ENCODE measurements around the gene KRT8.
A peak's percentile ranks its signal among the peaks of the same experiment; 100 is the strongest.

DNA sequence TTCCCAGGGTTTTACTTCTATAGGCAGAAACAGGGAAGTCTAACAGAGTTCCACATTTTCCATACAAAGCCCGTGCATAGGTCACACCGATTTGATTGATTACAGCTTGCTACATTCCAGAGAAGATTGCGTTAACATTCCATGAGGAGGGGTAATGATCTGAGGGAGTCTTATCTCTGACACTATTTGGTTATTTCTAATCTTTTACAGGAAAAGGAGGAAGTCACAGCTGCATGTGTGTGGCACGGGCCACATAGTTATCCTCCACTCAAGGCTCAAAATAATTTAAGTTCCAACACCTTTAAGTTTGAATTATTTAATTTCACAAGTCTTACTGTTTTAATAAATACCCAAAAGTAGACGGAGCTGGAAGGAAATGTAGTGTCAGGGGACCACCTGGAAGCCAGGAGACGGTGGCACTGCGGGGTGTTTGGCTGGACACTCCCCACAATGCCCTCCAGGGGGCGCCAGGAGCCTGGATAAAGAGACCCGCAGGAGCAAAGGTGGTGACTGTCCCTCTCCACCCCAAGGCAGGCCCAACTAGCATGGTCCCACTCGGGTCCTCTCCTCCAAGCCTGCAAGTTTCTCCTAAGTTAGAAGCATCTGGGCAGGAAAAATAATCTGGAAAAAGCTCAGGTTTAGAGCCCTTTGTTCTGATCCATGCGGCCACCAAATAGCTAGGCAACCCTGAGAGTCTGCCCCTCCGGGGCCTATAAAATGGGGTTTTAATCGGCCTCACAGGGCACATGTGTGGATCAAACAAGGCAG is 20.2 kb downstream of the KRT8 start:
- TF ChIP-seq NFATC3 (CRISPR knock-in tag; IDR thresholded peaks at IDR 0.05), result no peak
- no peak for TF ChIP-seq POLR2AphosphoS5 (IDR thresholded peaks at IDR 0.05; ENCODE audit: low read depth, low read length)
- no peak for TF ChIP-seq HDAC6 (IDR thresholded peaks at IDR 0.05; ENCODE audit: low read depth, low read length)
- TF ChIP-seq, protein P1, sequence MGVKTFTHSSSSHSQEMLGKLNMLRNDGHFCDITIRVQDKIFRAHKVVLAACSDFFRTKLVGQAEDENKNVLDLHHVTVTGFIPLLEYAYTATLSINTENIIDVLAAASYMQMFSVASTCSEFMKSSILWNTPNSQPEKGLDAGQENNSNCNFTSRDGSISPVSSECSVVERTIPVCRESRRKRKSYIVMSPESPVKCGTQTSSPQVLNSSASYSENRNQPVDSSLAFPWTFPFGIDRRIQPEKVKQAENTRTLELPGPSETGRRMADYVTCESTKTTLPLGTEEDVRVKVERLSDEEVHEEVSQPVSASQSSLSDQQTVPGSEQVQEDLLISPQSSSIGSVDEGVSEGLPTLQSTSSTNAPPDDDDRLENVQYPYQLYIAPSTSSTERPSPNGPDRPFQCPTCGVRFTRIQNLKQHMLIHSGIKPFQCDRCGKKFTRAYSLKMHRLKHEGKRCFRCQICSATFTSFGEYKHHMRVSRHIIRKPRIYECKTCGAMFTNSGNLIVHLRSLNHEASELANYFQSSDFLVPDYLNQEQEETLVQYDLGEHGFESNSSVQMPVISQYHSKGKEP (CRISPR knock-in tag; IDR thresholded peaks at IDR 0.05), result no peak
- TF ChIP-seq RELA (CRISPR knock-in tag; IDR thresholded peaks at IDR 0.05), result no peak
- TF ChIP-seq EED (CRISPR knock-in tag; IDR thresholded peaks at IDR 0.05), result no peak
- TF ChIP-seq, protein P2, sequence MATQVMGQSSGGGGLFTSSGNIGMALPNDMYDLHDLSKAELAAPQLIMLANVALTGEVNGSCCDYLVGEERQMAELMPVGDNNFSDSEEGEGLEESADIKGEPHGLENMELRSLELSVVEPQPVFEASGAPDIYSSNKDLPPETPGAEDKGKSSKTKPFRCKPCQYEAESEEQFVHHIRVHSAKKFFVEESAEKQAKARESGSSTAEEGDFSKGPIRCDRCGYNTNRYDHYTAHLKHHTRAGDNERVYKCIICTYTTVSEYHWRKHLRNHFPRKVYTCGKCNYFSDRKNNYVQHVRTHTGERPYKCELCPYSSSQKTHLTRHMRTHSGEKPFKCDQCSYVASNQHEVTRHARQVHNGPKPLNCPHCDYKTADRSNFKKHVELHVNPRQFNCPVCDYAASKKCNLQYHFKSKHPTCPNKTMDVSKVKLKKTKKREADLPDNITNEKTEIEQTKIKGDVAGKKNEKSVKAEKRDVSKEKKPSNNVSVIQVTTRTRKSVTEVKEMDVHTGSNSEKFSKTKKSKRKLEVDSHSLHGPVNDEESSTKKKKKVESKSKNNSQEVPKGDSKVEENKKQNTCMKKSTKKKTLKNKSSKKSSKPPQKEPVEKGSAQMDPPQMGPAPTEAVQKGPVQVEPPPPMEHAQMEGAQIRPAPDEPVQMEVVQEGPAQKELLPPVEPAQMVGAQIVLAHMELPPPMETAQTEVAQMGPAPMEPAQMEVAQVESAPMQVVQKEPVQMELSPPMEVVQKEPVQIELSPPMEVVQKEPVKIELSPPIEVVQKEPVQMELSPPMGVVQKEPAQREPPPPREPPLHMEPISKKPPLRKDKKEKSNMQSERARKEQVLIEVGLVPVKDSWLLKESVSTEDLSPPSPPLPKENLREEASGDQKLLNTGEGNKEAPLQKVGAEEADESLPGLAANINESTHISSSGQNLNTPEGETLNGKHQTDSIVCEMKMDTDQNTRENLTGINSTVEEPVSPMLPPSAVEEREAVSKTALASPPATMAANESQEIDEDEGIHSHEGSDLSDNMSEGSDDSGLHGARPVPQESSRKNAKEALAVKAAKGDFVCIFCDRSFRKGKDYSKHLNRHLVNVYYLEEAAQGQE (IDR thresholded peaks at IDR 0.05; ENCODE audit: borderline replicate concordance in 1 of 2, low read depth in 1 of 2, low read length in 2 of 2), result no peak
- TF ChIP-seq, protein P3, sequence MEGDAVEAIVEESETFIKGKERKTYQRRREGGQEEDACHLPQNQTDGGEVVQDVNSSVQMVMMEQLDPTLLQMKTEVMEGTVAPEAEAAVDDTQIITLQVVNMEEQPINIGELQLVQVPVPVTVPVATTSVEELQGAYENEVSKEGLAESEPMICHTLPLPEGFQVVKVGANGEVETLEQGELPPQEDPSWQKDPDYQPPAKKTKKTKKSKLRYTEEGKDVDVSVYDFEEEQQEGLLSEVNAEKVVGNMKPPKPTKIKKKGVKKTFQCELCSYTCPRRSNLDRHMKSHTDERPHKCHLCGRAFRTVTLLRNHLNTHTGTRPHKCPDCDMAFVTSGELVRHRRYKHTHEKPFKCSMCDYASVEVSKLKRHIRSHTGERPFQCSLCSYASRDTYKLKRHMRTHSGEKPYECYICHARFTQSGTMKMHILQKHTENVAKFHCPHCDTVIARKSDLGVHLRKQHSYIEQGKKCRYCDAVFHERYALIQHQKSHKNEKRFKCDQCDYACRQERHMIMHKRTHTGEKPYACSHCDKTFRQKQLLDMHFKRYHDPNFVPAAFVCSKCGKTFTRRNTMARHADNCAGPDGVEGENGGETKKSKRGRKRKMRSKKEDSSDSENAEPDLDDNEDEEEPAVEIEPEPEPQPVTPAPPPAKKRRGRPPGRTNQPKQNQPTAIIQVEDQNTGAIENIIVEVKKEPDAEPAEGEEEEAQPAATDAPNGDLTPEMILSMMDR (CRISPR knock-in tag; IDR thresholded peaks at IDR 0.05), result peak; percentile 96
- TF ChIP-seq, protein P4, sequence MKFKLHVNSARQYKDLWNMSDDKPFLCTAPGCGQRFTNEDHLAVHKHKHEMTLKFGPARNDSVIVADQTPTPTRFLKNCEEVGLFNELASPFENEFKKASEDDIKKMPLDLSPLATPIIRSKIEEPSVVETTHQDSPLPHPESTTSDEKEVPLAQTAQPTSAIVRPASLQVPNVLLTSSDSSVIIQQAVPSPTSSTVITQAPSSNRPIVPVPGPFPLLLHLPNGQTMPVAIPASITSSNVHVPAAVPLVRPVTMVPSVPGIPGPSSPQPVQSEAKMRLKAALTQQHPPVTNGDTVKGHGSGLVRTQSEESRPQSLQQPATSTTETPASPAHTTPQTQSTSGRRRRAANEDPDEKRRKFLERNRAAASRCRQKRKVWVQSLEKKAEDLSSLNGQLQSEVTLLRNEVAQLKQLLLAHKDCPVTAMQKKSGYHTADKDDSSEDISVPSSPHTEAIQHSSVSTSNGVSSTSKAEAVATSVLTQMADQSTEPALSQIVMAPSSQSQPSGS (CRISPR knock-in tag; IDR thresholded peaks at IDR 0.05), result peak; percentile 63; the same call in 1 of the 2 replicates
- no peak for TF ChIP-seq SPEN (CRISPR knock-in tag; IDR thresholded peaks at IDR 0.05; ENCODE audit: low read depth)
- TF ChIP-seq NONO (IDR thresholded peaks at IDR 0.05), result no peak
- TF ChIP-seq NONO (CRISPR knock-in tag; conservative IDR thresholded peaks at IDR 0.05), result 0 out of 2 replicates have a peak, but pooled peaks have one; percentile 47
